Esophagus squamous epithelium (tissue), 4 donors: ENCODE measurements around the gene MYO1D.

Experiments used
- CTCF ChIP-seq, 6 experiments: fragments of 450-650 bp in 4 of 6; fragments of 200-600 bp in 2 of 6; sonication (generic) in 2 of 6; IDR thresholded peaks; one replicate each; pipeline ENCODE4 v1.5.1; 2016 to 2019; ENCODE audit warnings: antibody characterized with exemption in 6 of 6, mild to moderate bottlenecking in 4 of 6, moderate library complexity in 4 of 6
- POLR2A ChIP-seq, 4 donors: fragments of 450-650 bp; IDR thresholded peaks; one replicate each; pipeline ENCODE4 v1.6.1; 2017; ENCODE audit warnings: antibody characterized with exemption in 4 of 4, mild to moderate bottlenecking in 4 of 4, moderate library complexity in 3 of 4

GRCh38 chr17:32664936-32665583, 211.9 kb downstream of the MYO1D start:
- TF ChIP-seq CTCF (IDR thresholded peaks at IDR 0.05) (no peak), POLR2A (IDR thresholded peaks at IDR 0.05) (no peak)
